ENCODE results near the gene BUB1B. TPM values are rescaled to one million over a fixed set of nuclear protein-coding genes. Genes with fewer than 3 reads are reported as not detected.

The BUB1B gene
- total and polyA plus RNA-seq, 4 donors, result 0.08 to 31.1 (median 0.84) TPM

- no peak for TF ChIP-seq CTCF (IDR thresholded peaks at IDR 0.05; ENCODE audit: low read depth, low read length, missing input control)
- TF ChIP-seq RAD21 (IDR thresholded peaks at IDR 0.05), result peak in 1 of 2 donors; percentile 64
- TF ChIP-seq FOXA2 (IDR thresholded peaks at IDR 0.05), result no peak
- no peak for TF ChIP-seq REST (IDR thresholded peaks at IDR 0.05)
- no peak for TF ChIP-seq NR2F2 (IDR thresholded peaks at IDR 0.05)
- peak; percentile 29 for TF ChIP-seq SP1 (IDR thresholded peaks at IDR 0.05)
- TF ChIP-seq EGR1 (IDR thresholded peaks at IDR 0.05; ENCODE audit: low read depth in 2 of 2), result no peak
- no peak for TF ChIP-seq YY1 (IDR thresholded peaks at IDR 0.05)
- no peak for TF ChIP-seq HNF4G (IDR thresholded peaks at IDR 0.05)
- TF ChIP-seq FOXA1 (IDR thresholded peaks at IDR 0.05), result no peak
- TF ChIP-seq, protein P1, sequence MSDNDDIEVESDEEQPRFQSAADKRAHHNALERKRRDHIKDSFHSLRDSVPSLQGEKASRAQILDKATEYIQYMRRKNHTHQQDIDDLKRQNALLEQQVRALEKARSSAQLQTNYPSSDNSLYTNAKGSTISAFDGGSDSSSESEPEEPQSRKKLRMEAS (IDR thresholded peaks at IDR 0.05), result no peak
- TF ChIP-seq GABPA (IDR thresholded peaks at IDR 0.05 in 1 of 2, conservative IDR thresholded peaks at IDR 0.05 in 1 of 2), result no peak
- peak; percentile 94 for TF ChIP-seq ATF3 (IDR thresholded peaks at IDR 0.05)
- TF ChIP-seq RXRA (IDR thresholded peaks at IDR 0.05), result peak; percentile 35 to 67
- Histone ChIP-seq H3K9ac (ENCODE audit: low read depth in 1 of 2, low read length in 2 of 2) (no peak overlapping the region), H3K9me3 (ENCODE audit: control insufficient read depth in 4 of 4, low read length in 3 of 4) (no peaks in the 10 kb centered on the region), H3K27me3 (ENCODE audit: control insufficient read depth in 4 of 4, insufficient read depth in 4 of 4, low read length in 3 of 4) (no peaks in the 10 kb centered on the region), H3K27ac (ENCODE audit: low read depth in 1 of 2, low read length in 2 of 2) (no peak overlapping the region), H3K36me3 (ENCODE audit: control insufficient read depth in 4 of 4, insufficient read depth in 3 of 4, low read depth in 1 of 4, low read length in 3 of 4) (no peaks in the 10 kb centered on the region), H3K4me1 (ENCODE audit: control insufficient read depth in 4 of 4, insufficient read depth in 4 of 4, low read length in 3 of 4) (peaks cover 0 to 6% (median 0%) of the 10 kb centered on the region in 4 donors), H3K4me3 (ENCODE audit: low read depth in 1 of 3, low read length in 3 of 3) (no peak overlapping the region)
- DNase-seq (ENCODE audit: low spot score), result no peak
- 37% methylated on average over 8 of the region's 8 CpGs for WGBS
These were observed 45.2 kb upstream of the BUB1B start for GRCh38 chr15:40115670-40116093.

- WGBS, result 82% methylated on average over 3 of the region's 3 CpGs
- Histone ChIP-seq H3K27ac (ENCODE audit: low read depth in 1 of 2, low read length in 2 of 2) (no peak overlapping the region), H3K27me3 (ENCODE audit: control insufficient read depth in 4 of 4, insufficient read depth in 4 of 4, low read length in 3 of 4) (no peaks in the 10 kb centered on the region), H3K9me3 (ENCODE audit: control insufficient read depth in 4 of 4, low read length in 3 of 4) (no peaks in the 10 kb centered on the region), H3K4me1 (ENCODE audit: control insufficient read depth in 4 of 4, insufficient read depth in 4 of 4, low read length in 3 of 4) (peaks cover 0 to 6% (median 0%) of the 10 kb centered on the region in 4 donors), H3K4me3 (ENCODE audit: low read depth in 1 of 3, low read length in 3 of 3) (no peak overlapping the region), H3K36me3 (ENCODE audit: control insufficient read depth in 4 of 4, insufficient read depth in 3 of 4, low read depth in 1 of 4, low read length in 3 of 4) (no peaks in the 10 kb centered on the region), H3K9ac (ENCODE audit: low read depth in 1 of 2, low read length in 2 of 2) (no peak overlapping the region)
- DNase-seq (ENCODE audit: low spot score), result no peak
- TF ChIP-seq TAF1 (conservative IDR thresholded peaks at IDR 0.05) (no peak), REST (IDR thresholded peaks at IDR 0.05) (no peak), ATF3 (IDR thresholded peaks at IDR 0.05) (no peak), YY1 (IDR thresholded peaks at IDR 0.05) (no peak), FOXA2 (IDR thresholded peaks at IDR 0.05) (no peak), GABPA (IDR thresholded peaks at IDR 0.05 in 1 of 2, conservative IDR thresholded peaks at IDR 0.05 in 1 of 2) (no peak), NR2F2 (IDR thresholded peaks at IDR 0.05) (no peak), EGR1 (IDR thresholded peaks at IDR 0.05; ENCODE audit: low read depth in 2 of 2) (no peak), SP1 (IDR thresholded peaks at IDR 0.05) (no peak), FOXA1 (IDR thresholded peaks at IDR 0.05) (no peak), HNF4G (IDR thresholded peaks at IDR 0.05) (no peak)
- TF ChIP-seq, protein P1 (IDR thresholded peaks at IDR 0.05), result no peak
These were observed 42.4 kb upstream of the BUB1B start for GRCh38 chr15:40118473-40118872.
